Activated CD4-positive, alpha-beta T cell treated with anti-CD3 and anti-CD28 coated beads for 1 hour (primary cell): Measurements from ENCODE around the gene PGM5.

Experiments
- DNase-seq: peaks from one replicate; pipeline ENCODE4 v3.0.0-alpha.2; 2020

The PGM5 gene

DNA sequence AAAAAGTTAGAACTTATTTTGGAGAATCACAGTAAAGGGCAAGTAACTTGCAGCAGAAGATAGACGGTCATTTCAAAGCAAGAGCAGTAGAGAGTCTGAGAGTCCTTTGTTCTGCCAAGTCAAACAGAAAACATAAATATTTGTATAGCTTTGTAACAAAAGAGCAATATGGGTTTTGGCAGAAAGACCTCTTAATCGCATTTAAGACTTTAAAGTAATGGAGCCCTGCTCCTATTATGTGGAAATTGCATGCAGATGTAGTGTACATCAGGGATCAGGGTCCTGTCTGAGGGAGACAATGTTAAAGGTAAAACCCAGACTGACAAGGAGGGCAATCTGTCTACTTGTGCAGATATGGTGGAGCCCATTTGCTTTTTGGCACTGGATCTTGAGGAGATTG lies 87.2 kb downstream of the PGM5 start:
- no peak for DNase-seq

DNA sequence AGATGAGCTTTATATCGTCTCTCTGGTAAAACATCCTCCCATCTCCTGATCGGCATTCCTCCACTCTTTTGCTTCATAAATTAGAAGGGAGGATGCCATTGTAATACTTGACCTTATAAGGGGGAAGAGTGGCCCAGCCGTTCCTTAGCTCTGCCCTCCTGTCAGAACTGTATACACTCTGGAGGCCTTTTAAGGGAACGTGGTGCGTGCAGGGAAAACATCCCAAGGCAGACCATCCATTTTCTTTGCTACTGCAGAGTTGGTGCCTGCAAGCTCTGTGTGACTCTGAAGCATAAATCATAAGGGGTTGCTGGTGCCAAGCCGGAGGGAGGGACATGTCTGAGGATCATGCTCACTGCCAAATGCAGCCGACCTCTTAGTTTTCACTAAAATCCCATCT lies 90.4 kb downstream of the PGM5 start:
- DNase-seq, result no peak

DNA sequence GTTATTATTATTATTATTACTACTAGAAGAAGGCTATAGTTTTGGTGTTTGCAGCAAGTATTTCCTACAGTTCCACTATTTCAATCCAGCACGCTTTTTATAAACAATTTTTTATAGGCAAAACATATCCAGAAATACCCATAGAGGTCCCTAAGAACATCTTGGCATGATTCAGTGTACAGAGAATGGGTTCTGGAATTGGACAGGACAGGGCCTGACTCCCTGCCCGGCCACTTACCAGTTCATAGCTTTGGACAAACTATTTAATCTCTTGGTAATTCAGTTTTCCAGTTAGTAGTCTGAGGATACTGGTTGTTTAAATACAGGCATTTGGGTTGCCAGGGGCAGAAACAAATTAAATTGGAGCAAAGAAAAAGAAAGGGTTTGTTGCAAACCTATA lies 91.2 kb downstream of the PGM5 start:
- DNase-seq, result no peak

DNA sequence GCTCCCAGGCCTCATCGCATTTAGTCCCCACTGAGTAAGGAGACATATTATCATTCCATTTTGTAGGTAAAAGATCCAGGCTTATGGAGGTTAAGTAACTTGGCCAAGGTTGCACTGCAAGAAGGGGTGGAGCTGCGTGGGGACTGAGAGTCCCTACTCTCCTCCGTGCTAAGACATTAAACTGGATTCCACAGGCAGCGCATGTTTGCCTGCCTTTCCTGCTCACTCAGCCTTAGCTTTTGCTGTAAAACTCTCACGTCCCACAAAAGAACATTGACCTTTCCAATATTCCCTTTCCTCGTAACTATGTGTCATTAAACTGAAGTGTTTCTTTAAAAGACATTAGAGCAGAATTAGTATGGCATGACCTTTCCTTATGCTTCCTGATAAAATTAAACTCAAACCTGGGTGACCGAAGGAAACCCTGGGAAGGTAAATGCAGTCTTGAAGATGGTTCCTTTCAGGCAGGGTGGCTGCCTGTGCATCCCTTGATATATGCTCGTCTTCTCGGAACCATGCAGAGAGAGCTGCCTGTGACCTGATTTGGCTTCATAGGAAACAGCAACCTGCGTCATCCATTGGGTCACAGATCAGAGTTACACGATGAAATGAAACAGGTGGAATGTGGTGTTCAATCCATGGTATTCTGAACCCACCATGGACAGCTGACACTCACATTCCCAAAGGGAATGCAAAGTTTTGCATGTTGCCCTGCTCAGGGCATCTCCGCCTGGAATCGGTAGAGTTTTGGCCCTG lies 98.3 kb downstream of the PGM5 start:
- no peak for DNase-seq

DNA sequence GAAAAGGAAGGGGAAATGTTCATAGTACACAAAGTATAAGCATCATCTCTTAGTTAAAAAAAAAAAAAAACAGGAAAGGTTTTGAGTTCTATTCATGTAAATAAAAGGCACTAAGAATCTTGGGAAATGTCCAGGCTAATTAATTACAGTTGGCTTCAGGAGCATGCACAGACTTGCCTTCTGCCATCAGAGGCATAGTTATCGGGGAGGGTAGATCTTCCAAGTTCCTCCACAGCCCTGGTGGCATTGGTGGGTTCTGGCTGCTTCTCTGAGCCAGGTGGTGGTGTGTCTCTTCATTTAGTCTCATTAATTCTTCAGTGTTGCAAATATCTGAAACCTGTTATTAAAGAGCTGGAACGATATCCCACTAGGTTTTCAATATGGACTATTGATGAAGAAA lies 99.0 kb downstream of the PGM5 start:
- DNase-seq, result no peak

DNA sequence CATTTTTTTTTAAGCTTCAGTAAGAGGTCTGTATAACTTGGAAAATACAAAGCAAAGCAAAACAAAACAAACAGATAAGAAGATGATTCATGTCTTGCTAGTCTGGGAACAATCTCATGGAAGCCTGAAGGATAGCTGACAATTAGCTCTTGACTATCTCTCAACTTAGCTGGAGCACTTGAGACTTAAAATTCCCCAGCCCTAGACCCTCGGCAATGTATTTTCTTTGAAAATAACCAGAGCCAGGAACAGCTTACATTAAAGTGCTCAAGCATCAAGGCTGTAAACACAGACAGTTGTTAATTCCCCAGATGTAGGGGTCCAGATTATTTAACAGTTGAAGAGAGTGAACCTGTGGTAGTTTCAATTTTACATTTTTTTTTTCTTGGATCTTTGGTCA lies 101.4 kb downstream of the PGM5 start:
- DNase-seq, result no peak

DNA sequence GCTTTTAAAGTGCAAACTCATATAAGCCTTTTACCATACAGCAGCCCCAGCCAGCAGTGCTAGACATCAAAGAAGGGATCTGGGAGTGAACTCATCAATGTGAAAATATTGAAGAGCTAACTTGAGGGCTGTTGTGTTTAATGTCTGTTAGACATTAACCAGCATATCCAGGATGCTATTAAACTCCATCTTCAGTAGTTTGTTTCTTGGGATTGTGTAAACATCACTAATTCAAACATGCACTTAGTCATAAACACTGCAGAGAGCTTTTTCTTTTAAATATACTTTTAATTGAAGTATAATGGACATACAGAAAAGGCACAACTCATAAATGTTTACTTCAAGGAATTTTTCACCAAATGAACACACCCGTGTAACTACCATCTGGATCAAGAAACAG lies 102.5 kb downstream of the PGM5 start:
- DNase-seq, result no peak

DNA sequence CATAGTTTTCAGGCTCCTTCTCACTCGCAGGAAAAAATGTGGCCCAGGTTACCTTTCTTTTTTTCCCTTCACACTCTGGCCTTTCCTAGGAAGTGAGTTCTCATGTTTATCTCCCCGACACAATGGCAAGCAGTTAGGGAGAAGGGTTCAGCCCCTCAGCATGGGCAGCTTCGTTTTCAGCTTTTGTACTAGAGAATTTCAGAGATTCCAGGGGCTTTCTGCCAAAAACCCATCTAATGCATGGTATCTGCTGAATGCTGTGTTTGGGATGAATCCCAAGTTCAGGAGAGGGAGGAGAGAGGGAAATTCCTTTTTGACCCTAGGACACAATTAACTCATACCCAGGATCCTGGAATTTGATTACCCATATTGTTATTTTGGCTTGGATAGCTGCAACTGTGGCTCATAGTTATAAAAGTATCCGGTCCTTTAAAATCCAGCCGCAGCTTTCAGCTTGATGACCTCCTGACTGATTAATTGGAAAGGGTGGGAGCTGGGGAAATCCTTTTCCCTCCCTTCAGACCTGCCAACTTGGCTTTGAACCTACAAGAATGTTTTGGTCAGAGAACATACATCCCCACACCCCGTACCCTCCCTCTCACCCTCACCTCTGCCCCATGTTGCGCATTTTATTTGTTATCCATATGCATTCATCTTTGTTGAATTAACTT lies 105.8 kb downstream of the PGM5 start:
- no peak for DNase-seq

DNA sequence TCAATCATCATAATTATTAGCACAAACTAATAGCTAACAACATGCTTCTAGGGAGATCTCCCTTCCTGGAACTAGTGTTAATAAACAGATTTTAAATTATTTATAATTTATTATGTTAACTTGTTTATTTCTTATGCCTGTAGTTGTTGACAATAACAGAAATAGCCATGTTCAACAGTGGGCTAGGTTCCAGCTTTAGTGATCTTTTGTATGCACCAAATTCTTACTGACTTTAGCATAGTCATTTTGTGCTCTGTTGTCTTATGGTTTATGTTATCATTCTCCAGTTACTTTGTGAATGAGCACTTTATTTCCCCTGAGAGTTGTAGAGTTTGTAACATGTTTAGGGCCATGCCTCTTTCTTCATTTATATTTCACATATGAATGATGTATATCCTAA lies 113.7 kb downstream of the PGM5 start:
- no peak for DNase-seq

DNA sequence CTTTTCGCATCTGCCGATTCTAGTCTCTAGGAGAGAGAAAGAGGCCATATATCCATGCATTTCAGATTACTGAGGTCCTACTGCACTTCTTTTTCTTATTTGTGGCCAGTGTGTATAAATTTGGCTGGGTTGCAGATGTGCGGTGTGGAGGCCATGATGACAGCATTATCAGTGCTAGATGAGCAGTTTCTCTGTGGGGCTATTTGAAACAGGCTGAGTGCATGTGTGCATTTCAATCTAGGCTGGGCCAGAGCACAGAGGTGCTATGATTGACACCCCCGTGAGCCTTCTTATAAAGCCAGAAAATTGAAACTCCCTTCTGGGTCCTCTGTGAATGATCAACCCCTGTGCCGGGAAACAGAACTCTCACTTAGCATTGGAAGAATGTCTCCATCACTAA lies 114.2 kb downstream of the PGM5 start:
- no peak for DNase-seq

DNA sequence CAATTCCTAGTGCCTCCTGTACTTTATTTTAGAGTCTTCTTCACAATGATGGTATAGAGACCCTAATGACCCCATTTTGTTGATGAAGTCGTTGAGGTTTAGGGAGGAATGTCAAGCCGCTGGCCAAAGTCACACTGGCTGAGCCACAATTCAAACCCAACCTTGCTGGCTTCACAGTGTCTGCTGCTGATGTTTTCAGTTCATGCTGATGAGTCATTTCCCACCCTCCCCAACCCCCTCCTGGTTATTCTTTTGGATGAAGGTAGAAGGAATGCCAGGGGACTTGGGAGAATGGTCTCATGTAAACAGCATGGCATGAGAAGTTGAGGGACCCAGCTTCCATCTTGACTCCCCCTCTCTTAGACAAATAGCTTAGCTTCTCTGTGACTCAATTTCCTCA lies 115.7 kb downstream of the PGM5 start:
- no peak for DNase-seq

DNA sequence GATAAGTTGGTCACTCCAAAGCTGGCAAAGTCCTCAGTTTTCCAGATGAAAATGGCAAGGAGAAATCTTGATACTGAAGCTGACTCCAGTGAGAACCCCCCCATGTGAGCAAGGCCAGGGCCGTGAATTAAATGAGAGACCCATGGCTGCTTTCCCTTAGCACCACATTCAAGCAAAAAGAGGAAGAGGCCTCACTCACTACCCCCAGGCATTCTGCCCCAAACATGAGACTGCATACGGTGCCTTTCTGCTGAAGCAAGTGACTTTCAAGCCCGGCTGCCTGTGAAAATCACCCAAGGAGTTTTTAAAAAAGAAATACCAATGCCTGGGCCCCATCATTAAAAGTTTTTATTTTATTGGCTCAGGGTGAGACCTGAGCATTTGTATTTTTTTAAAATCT lies 117.4 kb downstream of the PGM5 start:
- DNase-seq, result no peak

DNA sequence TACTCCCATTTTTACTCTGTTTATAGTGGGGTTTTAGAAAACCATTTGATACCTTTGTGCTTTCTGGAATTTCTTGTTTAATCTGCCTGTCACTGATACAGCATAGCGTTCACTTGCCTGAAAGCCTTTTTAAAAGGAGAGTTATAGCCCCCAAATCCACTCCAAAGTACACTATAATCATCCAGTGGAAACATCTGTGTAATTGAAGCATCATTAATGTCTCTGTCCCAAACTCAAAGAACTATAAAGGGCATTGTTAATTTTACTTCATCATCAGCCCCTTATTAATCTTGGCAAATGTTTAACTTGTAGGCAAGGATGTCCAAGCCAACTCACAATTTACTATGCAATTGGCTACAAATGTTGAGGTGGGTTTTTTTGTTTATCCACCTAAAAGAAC lies 120.0 kb downstream of the PGM5 start:
- DNase-seq, result no peak

DNA sequence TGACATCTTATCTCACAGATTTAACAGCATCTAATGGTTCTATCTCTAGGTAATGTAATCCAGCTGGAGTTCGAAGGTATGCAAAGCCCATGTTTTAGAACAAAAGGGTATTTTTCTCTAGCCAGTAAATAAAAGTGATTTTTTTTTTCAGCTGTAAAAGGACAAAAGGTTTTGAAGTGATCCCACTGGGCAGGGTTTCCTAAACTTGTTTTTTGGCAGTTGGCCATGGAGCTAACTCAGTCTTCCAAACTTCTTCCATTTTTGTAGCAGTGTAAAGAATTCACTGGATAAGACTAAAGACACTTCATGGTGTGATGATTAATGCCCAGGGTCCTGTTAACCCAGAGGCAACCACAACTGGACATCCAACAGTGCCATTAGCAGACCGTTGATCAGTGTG lies 120.4 kb downstream of the PGM5 start:
- no peak for DNase-seq

DNA sequence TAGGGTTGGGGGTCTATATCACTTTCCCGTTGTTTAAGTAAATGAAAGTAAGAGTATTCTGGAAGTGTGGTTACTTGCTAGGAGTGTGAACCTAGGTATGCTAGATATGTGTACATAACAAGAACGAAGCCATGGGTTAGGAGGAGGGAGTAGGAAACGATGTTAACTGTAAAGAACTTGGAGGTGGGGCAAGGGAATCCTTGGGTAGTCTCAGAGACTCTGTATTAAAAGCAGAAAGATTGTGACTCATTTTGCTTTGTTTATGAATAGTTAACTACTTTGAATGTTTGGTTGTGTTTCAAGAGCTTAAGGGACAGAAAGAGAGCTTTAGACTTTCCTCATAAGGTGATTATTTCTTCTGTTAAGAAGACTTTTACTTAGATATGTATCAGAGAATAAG lies 124.4 kb downstream of the PGM5 start:
- DNase-seq, result no peak

DNA sequence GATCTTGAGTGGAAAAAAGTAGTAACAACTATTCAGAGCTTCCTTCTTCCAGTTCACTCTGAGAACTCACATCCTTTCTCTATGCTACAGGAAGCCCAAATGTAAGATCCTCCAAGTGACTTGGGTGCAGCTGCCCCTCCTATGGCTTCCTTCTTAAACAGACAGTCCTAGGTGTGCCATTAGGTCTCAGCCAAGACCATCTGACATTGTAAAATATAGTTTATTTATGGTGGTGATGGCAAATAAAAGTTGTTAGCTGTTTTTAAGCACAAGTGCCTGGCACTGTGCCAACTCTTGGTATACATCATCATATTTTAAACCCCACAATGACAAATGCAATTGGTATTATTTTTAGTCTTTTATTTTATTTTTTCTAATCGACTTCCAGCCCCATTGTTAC lies 126.1 kb downstream of the PGM5 start:
- no peak for DNase-seq

DNA sequence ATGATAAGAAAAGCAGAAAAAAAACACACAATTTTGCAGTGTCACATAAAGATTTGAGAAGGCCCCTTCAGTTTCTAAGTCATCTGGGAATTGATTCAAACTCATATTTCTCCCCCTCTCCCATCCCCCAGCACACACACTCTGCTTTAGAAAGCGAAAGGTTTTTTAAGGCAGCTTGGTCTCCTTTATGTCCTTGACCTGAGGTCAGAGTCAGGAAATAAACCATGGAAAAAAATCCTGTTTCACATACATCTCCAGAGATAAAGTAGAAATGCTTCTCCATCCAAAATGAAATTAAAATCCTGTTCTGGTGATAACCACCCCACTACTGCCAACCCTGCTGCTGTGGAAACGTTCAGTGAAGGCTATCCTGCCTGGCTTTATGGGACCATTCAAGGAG lies 131.7 kb downstream of the PGM5 start:
- DNase-seq, result no peak

DNA sequence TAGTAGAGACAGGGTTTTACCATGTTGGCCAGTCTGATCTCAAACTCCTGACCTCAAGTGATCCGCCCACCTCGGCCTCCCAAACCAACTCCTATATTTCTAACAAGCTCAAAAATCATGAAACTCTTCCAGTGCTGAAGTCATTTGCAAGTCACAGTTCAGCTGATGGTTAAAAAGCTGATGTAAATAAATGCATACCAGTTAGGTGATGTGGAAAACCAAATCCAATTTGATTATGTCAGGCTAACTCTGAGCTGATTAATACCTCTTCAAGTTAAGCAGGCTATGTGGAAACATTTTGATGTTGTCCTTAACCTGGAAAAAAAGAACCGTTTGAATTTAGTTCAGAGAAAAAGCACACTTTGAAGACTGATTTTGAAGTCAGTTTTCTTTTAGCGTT lies 133.2 kb downstream of the PGM5 start:
- no peak for DNase-seq

DNA sequence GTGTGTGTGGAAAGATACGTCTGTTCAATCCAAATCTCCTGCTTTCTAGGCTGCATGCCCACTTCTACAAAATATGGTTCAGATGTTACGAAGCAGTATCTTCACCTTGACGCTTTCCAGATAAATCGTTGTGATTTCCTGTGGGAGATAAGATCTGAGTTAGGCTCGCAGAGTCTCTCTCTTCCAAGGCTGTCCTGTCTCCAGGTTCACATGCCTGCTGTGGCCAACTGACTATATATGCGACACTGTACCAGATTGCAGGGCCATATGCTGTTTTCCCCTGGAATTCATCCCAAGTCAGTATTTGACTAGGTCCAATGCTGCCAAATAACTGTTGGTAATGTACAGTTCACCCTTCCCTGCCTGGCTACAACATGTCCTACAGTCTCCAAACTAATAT lies 136.4 kb downstream of the PGM5 start:
- no peak for DNase-seq

DNA sequence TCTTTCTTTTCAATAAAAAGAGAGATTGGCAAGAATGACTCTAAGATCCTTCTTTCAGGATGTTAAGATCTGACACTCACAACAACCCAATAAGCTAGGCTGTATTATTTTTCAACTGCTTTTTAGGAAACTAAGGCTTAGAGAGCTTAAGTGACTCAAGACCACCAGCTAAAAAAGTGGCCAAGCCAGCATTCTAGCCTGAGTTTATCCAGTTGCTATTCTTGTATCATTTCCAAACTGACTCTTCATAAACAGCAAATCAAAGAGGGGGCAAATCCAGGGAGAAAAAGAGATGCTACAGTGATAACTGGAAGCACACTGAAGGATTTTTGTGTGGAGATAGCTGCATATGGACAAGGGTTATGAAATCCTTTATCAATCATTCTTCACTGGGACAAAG lies 137.1 kb downstream of the PGM5 start:
- DNase-seq, result no peak

DNA sequence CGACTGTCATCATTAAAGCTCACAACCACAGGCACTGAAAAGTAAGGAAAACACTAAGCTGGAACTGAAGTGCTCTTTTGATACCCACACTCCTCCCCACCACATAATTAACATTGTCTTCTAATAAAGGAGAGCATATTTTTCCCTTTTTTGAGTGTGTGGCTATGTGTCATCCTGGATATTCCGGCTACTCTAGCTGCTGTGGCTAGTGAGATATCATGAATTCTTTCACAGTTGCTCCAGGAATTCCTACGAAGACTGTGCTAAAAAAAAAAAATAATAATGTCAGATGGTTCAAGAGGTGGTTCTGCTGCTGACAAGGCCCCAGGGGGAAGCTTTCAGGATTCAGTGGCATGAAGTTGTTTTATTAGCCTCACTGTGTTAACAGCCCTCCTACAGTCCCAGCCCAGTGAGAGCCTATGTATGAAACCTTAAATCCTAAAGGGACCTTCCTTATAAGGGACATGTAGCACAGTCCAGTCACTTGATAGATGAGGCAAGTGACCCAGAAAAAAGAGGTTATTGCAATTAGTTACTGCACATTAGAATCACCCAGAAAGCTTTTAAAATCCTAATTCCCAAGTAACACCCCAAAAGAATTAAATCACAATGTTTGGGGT lies 137.7 kb downstream of the PGM5 start:
- DNase-seq, result no peak

DNA sequence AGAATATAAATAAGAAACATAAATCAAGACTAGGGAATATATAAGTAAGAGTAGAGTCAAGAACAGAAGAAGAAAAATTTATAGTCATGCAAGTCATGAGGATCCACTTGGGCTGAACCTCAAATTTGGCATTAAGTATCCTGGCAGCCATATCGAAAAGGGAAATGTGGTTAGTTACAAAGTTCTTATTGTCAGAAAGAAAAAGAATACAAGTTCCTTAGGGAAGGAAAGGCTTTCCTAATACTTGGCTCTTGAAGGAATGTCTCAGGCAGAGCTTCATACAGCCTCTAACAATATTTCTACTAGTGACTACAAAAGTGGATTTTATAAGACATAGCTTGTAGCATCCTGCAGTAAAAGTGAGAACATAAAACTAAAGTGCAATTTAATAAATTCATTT lies 138.8 kb downstream of the PGM5 start:
- no peak for DNase-seq

DNA sequence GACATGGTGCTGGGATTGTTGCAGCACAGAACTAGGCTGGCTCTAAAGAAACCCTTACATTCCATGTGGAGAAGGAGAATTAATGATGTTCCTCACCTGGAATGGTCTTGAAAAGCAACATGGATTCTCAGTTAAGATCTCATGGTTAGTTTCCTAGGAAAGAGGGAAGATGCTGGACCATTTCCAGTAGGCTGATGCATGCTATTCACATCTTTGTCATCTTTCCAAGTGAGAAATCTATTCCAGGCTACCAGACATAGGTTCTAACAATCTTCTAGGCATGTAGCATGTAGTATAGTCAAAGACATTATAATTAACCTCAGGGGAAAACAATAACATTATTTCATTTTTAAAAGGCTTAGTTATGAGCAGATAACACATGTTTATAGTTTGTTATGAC lies 139.9 kb downstream of the PGM5 start:
- DNase-seq, result no peak

DNA sequence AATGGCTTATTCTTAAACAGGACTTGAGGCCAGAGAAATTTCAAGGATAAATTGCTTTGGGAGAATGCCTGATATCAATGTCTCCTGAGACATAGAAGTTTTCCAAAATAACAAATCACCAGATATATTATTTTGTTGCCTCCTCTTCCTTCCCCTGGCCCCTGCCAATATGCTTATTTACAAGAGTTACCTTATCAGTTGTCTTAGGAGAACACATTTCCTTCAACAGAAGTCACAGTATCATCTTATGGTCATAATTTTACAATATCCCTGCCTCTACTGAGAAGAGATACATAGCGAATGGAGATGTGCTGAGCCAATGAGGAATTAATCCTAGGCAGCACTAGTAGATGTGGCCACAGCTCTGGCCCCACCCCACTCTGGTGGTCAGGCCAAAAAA lies 141.2 kb downstream of the PGM5 start:
- DNase-seq, result no peak

DNA sequence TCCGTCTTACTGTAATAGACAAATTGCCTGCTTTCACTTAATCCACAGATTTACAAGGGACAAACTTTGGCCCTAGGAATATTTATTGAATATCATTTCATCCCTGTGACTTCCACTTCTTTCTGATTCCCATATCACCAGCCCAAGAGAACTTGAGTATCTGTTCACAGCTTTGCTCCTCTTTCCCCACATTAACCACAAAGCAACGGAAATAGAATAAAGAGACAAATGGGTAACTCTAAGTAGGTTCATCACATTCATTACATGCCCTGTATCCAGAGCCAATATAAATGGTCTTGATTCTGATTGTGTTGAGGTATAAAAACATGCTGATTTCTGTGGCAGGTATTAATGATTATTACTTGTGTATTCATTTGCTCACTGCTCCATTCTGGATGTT lies 142.4 kb downstream of the PGM5 start:
- DNase-seq, result no peak
